Loucy (cell line): ENCODE results near the gene CCL23.

Experiments used
- CTCF ChIP-seq: fragments of 200-600 bp; sonication (generic); conservative IDR thresholded peaks from 2 replicates; pipeline ENCODE4 v1.5.1; 2014; ENCODE audit warnings: mild to moderate bottlenecking, antibody characterized with exemption, low read length
- EZH2phosphoT487 ChIP-seq: fragments of 200-600 bp; IDR thresholded peaks from 2 replicates; pipeline ENCODE4 v1.6.1; 2018; ENCODE audit warnings: antibody characterized with exemption, mild to moderate bottlenecking, moderate library complexity, borderline replicate concordance

DNA sequence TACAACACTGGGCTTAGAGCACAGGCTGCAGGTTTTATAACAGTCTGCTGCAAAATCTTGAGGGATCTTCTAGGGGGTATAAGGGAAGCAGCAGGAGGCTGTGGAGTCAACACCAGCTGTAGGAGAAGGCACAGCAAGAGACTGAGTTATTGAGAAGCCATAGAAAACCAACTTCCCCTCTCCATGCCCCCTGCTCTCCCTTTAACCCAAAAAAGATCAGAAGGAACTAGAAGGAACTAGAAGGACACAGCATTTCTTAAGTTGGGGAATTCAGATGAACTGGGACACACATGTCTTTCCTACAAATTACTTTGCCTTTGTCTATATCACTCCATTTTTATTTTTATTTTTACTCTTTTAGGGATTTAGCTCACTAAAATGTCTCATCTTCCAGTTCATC, 40.1 kb upstream of the CCL23 start:
- TF ChIP-seq CTCF (no peak), EZH2phosphoT487 (no peak)
